Measurements from ENCODE around the gene FAM156A.
"Not testable (repeated sequence)": the region's sequence is repeated elsewhere in the genome, so short reads cannot be mapped to it uniquely, and the experiment has no call there.

The FAM156A gene, protein sequence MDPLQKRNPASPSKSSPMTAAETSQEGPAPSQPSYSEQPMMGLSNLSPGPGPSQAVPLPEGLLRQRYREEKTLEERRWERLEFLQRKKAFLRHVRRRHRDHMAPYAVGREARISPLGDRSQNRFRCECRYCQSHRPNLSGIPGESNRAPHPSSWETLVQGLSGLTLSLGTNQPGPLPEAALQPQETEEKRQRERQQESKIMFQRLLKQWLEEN

DNA sequence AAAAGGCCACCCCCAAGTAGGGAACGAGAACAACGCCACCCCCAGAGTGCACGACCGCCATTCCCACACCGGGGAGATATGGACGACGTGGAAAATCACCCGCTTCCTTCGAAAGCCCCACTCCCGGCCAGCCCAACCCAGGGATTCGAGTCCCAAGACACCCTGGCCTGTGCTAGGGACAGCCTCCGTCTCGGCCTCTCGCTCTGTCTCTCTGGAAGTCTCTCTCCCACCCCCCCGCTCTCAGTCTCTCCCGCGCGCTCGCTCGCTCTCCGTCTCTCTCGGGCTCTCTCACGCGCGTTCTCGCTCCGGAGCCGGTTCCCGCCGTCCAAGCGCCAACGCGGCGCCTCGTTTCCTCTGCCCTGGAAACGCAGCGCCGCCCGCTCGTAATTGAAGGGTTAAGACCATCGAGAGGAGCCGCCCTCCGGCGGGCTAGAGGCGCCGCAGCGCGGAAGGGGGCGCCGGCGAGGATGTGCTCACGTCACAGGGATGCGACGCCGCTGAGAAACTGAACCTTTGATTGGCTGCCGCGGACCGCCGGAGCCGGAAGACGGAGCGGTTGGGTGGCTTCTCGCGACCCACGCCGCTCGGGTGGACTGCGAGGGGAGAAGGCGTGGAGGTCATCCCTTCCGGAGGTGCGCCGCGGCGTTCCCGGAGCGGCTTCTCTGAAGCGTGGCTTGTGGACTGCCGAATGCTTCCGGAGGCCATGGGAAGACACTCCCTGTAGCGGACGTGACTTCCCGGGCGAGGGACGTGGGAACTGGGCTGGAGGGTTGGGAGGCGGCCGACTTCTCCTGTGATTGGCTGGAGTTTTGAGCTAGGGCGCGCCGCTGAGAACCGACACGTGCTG is at the start of gene FAM156A:
FAM156A (minus strand) TSS at position 406 of the 847 bp plus-strand sequence. CDS start 9,930 bp downstream, outside the sequence.
- in situ Hi-C loops (cut with HindIII; ENCODE audit: low sequenced_read_pairs) = not testable (repeated sequence)

DNA sequence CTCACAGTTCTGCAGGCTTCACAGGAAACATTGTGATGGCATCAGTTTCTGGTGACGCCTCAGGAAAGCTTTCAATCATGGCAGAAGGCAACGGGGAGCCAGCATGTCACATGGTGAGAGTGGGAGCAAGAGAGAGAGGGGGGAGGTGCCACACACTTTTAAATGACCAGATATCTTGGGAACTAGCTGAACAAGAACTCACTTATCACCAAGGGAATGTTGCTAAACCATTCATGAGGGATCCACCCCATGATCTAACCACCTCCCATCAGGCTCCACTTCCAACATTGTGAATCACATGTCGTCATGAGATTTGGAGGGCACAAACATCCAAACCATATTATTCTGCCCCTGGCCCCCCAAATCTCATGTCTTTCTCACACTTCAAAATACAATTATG is 47.0 kb upstream of the FAM156A start:
- in situ Hi-C loops (cut with HindIII; ENCODE audit: low sequenced_read_pairs) = no loop called here

DNA sequence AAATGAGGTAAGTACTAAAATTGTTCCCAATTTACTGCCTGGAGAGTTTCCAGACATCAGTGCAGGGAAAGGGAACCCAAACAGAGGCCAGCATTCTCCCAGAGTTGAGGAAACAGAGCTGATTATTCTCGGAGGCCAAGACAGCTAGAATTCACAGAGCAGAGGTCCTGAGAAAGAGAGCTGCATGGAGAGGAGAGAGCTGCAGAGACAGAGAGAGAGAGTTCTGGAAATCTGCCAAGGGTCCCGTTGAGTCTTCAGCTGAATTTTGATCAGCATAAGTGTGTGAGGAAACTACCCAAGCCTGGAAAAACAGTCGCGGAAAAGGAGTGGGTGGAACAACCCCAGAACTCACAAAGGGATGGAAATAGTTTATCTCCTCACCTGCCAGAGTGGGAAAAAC is 46.5 kb upstream of the FAM156A start:
- in situ Hi-C loops (cut with HindIII; ENCODE audit: low sequenced_read_pairs) = no loop called here

DNA sequence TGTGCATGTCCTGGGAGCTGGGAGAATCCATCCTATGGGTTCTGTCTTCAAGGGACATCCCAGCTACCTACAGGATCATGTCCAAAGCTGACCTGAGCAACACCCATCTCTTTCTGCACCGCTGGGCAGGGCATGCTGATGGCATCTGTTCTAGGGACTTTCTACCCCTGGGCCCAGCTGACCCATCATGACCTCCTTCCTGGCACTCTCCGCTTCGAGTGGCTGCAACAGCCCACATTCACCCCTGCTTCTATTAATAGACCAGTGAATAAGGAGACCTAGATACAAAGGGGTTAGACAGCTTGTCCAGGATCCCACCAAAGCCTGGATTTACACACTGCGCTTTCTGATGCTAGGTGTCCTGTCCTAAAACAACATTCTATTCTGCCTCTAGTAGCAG is 45.7 kb upstream of the FAM156A start:
- in situ Hi-C loops (cut with HindIII; ENCODE audit: low sequenced_read_pairs) = no loop called here

DNA sequence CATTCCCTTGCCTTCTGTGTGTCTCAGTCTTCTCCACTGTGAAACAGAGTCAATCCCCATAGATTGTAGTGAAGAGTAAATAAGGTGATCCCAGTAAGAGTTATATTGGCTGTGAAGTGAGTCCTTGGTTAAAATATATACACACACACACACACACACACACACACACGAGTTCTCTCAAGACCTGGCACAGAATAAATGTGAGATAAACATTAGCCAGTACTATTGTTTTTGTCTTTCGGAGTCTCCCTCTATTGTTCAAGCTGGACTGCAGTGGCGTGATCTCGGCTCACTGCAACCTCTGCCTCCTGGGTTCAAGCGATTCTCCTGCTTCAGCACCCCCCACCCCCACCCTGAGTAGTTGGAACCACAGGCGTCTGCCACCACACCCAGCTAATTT is 44.8 kb upstream of the FAM156A start:
- in situ Hi-C loops (cut with HindIII; ENCODE audit: low sequenced_read_pairs) = no loop called here

DNA sequence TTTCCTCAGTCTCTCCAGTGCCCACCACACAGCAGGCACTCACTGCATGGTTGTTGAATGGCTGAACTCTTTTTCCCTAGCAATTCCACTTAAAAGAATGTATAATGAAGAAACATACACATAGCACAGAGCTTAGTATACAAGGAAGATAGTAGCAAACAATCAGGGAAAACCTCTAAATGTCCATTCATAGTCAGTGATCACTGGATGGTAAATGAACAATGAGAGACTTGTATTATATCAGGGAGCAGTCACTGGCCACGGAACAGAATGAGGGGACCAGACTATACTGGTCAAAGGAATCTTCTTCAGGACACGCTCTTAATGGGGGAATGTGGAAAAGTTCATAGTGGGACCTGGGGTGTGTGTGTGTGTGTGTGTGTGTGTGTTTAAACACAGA is 43.6 kb upstream of the FAM156A start:
- in situ Hi-C loops (cut with HindIII; ENCODE audit: low sequenced_read_pairs) = no loop called here

DNA sequence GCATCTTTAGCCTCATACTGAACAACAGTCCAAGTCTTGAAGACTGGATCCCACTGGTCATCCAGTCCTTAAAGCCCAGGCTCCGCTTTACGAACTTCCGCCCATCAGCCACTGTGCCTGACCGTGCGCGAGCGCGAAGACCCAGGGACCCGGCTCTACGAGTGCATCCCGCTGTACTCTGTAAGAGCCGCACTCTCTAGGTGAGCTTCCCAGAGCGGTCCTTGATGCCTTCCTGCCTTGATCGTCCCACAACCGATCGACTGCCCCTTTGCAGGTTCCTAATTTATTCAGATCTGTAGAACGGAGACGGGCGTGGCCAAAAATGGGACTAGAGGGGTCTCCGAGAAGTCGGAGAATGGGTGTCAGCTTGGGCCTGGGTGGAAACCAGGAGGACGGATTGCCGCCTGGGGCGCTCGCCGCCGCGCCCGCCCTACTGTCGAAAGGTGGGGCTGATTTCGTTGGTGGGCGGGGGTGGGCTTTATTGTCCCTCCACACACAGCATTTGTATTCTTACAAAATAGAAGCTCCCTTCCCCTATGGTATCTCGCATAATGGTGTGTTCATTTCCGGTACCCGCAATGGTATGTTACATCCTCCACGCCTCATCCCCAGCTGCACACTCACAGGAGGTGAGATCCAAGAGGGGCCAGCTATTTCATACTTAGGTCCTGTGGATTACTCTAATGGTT is 42.3 kb upstream of the FAM156A start:
- in situ Hi-C loops (cut with HindIII; ENCODE audit: low sequenced_read_pairs) = no loop called here

DNA sequence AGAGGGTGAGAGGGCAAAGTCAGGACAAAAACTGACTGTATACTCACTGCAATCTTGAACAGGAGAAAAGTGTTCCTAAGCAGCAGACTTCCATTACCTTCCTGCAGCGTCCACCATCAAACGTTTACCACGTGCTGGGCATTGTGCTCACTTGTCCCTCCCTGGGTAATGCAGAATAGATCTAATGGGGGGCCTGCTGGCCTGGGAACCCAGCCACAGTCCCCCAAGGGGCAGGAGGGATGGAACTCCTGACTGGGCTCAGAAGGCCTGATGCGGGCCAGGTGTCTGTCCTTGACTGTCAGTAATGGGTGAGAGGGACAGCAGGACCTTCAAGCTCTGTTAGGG is 37.6 kb upstream of the FAM156A start:
- in situ Hi-C loops (cut with HindIII; ENCODE audit: low sequenced_read_pairs) = no loop called here

DNA sequence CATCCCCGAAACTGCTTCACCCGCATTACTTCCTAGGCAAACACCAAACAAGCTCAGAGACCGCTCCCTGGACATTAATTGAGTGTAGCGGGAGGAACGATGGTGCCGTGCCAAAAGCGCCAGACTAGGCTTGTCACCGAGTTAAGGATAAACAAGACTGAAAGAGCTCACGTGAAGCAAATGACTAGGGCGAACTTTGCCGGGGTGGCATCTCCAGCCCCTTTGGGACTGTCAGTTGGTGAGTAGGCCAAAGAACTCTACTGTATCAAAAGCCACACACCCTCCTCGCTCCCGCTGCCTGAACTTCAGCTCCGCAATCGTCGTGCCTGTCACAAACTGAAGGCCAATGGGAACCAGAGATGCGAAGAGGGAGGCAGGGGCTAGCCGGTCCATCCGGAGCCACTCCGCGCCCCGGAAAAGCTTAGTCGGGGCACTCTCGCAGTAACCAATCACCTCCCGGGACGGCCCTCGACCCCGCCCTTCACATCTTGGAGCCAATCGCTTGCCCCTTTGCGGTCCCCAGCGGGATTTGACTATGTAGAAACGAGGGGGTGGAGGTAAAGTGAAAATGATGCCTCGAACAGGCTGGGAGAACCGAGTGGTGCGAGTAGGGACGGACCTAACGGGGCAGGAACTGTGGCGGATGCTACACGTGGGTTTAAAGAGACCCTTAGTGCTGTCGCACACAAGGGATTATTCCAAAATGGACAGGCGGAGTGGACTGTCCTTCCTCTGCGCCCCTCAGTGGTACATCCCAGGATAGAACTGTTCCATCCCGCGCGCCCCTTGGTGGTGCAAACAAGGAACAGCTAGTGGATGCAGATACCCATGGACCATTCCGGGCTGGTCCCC is 37.0 kb upstream of the FAM156A start:
- in situ Hi-C loops (cut with HindIII; ENCODE audit: low sequenced_read_pairs) = no loop called here

DNA sequence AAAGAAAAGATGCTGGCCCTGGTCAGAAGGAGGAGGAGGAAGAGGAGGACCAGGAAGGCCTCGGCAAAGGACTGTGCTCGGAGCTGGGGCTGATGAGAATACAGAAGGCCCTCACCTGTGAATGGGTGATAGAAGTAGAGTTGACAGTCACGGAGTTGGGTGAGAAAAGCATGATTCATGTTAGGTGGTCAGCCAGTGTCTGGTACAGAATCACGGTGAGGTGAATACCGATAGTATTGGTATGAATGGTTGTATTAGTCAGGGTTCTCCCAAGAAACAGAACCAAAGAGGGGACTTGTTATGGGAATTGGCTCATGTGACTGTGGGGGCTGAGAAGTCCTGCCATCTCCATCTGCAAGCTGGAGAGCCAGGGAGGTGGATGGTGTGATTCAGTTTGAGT is 32.5 kb upstream of the FAM156A start:
- in situ Hi-C loops (cut with HindIII; ENCODE audit: low sequenced_read_pairs) = no loop called here

DNA sequence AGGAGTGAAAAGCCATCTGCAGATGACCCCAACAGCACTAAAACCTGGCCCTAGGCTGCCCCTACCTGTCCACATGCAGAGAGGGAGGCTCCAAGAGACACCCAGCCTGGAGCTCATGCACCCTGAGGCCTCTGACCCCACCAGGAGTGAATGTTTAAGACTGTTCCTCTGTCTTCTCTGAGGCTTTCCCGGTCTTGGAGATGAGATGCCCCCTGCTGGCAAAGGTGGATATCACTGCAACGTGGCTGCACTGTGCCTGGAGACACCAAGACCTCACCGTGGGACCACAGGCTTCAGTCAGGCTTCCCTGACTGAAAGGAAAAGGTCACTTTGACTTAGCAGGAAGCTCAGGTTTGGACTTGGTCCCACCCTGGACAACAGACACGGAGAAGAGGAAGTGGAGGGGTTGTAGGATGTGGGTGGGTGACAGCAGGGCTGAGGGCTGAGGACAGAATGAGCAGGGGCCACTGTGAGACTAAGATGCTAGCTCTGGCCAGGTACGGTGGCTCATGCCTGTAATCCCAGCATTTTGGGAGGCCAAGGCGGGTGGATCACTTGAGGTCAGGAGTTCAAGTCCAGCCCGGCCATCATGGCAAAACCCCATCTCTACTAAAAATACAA is 31.8 kb upstream of the FAM156A start:
- in situ Hi-C loops (cut with HindIII; ENCODE audit: low sequenced_read_pairs) = not testable (repeated sequence)

DNA sequence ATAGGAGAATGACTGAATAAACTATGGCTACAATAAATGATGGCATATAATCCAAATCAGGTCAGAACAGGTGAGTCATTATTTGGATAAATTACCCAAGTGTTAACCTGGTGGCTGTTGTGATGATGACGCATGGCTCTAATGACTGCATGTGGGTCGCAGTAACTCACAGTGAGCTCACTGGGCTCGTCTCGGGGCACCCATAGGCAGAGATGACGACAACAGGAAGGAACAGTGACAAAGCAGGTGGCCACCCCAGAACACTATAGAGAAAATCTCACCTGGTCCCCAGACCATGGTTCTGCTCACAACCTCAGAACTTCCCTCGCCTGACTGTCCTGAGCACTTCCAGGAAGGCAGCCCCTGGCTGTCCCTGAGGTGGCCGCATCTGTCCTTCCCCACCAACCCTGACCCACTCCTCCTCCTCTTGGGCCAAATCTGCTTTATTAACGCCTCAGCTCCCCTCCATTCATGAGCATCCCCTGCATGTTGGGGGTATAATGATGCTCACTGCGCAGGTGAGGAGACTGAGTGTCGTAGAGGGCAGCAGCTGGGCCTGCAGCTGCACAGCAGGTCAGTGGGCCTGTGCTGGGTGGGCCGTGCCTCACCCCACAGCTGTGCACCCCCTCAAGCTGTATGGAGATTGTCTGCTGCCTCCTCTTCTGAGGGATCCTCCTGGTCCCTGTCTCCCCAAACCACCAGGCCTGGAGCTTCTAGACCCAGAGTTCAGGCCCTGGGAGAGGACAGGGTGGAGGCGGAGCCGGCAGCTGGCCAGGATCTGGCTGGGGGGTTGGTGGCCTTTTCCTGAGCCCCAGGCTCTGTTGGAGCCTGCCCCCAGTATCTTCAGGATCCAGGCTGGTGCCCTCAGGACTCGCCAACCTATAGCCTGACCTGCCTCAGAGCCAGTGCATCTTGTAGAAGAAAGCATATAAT is 30.9 kb upstream of the FAM156A start:
- in situ Hi-C loops (cut with HindIII; ENCODE audit: low sequenced_read_pairs) = no loop called here

DNA sequence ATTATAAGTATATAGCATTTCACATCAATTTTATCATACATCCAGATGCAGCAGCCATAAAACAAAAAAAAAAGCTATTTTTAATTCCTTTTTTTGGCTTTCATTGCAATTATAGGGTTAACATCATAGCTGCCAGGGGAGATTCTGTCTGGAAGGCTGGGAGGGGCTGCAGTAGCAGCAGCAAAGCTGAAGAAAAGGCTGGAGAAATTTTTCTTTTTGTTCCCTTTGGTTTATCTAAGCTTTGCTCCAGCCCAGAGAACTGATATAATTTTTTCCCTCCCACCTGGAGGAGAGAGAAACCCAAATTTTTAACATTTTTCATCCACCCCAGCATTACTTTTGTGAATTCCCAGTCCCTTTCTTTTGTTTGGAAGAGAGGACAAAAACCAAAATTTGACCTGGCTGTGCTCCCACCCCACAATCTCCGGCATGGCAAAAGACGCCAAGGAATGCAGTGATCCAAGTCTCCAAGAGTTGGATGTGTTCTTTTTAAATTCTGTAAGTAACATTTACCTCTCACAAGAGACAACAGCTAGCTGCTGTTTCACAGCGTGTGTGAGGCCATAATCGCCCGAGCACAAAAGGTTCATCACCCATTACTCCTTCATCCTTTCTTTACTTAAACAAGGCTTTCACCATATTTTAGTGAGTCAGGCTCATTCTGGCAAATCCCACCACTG is 25.1 kb upstream of the FAM156A start:
- in situ Hi-C loops (cut with HindIII; ENCODE audit: low sequenced_read_pairs) = no loop called here

DNA sequence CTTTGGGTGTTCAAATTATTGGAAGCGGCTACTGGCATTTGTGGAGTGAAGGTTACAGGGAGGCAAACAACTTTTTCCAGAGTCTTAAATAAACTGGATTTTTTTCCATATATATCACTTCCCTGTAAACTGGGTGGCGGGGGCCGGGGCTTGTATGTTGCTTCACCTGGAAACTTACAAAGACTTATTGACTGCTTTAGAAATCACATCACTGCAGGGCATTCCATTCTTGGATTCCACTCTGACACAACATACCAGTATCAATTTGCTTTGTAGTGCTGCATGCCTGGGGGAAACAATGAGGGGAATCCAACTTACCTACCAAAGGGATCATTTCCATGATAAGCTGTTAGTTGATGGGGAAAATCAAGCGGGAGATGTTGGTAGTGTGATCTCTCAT is 21.7 kb upstream of the FAM156A start:
- in situ Hi-C loops (cut with HindIII; ENCODE audit: low sequenced_read_pairs) = no loop called here

DNA sequence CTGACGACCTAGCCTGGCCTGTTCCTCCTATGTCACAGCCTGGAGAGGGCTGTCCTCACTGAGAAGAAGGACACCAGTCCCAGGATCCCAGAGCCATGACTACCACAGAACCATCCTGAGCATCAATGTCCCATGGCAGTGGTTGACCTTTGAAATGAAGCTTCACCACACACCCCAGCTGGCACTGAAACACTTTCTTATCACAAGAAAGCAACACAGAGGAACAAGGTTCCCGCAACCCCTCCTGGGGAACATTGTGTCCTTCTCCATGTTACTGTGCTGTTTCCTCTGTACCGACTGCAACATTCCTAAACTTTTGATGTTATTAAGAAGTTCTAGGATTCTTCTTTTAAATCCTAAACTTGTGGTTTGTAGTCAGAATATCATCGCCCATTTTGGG is 21.2 kb upstream of the FAM156A start:
- in situ Hi-C loops (cut with HindIII; ENCODE audit: low sequenced_read_pairs) = no loop called here

DNA sequence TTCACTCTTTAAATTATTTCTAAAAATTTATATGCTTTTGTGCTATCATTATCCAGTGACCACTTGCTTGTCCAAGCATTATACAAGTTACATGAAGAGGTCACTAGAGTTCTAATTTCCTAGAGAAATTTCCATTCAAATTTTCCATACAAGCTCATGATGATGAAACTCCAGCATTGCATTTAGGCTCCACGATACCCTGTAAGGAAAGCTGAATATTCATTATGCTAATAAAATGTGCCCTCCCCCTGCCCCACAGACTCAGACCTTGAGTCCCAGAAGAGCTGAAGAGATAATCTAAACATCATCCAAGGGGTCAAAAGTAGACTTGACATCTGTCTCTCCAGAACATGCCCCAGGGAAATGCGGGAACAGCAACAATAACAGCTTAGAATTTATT is 19.6 kb upstream of the FAM156A start:
- in situ Hi-C loops (cut with HindIII; ENCODE audit: low sequenced_read_pairs) = no loop called here

DNA sequence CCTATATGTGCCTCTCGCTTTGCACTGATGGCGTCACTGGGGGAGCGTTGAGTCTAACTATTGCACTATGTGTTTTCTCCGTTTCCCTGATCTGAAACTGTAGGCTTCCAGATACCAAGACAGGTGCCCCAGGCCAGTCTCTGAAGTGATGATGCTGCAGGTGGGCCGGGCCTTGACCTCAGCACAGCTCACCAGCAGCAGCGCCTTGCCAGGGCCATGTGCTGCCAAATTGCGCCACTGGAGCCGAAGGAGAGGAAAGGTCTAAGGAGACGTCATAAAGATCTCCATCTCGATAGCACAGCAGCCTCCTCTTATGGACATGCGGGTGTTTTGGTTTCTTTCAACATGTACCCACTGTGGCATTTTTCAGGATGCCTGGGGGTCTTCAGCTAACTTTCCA is 17.3 kb upstream of the FAM156A start:
- in situ Hi-C loops (cut with HindIII; ENCODE audit: low sequenced_read_pairs) = not testable (repeated sequence)

DNA sequence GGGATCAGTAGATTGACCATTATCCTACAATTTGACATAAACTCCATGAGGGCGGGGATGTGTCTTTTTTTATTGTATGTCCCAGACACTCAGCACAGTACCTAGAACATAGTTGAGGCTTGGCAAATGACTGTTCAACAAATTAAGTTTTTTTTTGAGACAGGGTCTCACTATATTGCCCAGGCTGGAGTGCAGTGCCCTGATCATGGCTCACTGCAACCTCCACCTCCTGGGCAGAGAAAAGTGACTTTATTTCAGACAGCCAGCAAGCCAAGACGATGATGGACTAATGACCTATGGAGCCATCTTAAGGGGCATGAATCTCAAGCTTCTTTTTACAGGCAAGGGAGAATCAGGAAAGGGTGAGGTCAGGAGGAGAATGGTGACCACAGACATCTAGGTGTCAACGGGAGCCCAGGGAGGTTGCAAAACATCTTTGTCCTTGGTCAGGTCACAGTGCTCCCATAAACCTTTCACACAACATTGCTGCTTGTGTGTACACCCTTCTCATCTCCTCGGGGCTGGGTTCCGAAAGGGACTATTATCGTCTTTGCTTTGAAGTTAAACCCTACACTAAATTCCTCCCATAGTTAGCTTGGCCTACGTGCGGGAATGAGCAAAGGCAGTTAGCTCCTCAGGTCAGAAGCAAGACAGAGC is 16.1 kb upstream of the FAM156A start:
- in situ Hi-C loops (cut with HindIII; ENCODE audit: low sequenced_read_pairs) = not testable (repeated sequence)
